ENCODE data around the gene ETV6. TPM values are rescaled to one million over a fixed set of nuclear protein-coding genes. Genes with fewer than 3 reads are reported as not detected.

ETV6 gene
- total RNA-seq, 2 donors from 2014 or later = 41.4 to 58.4 TPM

GRCh38 chr12:11798856-11799501 lies 149.5 kb downstream of the ETV6 start:
- Histone ChIP-seq H3K4me3 (no peak overlapping the region), H3K36me3 (no peaks in the 10 kb centered on the region), H3K27ac (peak overlapping the region; percentile 83 to 88), H3K4me1 (ENCODE audit: control insufficient read depth in 1 of 2, low read depth in 2 of 2) (peaks cover 47 to 52% of the 10 kb centered on the region in 2 donors), H3K9me3 (no peaks in the 10 kb centered on the region), H3K27me3 (replicated peaks; ENCODE audit: insufficient read depth) (no peaks in the 10 kb centered on the region)
- no peak for DNase-seq (ENCODE audit: low spot score)
- TF ChIP-seq CTCF (IDR thresholded peaks at IDR 0.05) = no peak
- ATAC-seq (ENCODE audit: insufficient number of reproducible peaks, low FRiP score, low read depth) = no peak

GRCh38 chr12:11799502-11799873 lies 150.0 kb downstream of the ETV6 start:
- Histone ChIP-seq H3K36me3 (no peaks in the 10 kb centered on the region), H3K27ac (peak overlapping the region; percentile 83 to 88), H3K9me3 (no peaks in the 10 kb centered on the region), H3K4me1 (ENCODE audit: control insufficient read depth in 1 of 2, low read depth in 2 of 2) (peaks cover 43 to 47% of the 10 kb centered on the region in 2 donors), H3K27me3 (replicated peaks; ENCODE audit: insufficient read depth) (no peaks in the 10 kb centered on the region), H3K4me3 (no peak overlapping the region)
- no peak for ATAC-seq (ENCODE audit: insufficient number of reproducible peaks, low FRiP score, low read depth)
- DNase-seq (ENCODE audit: low spot score) = no peak
- no peak for TF ChIP-seq CTCF (IDR thresholded peaks at IDR 0.05)

GRCh38 chr12:11801643-11802042 lies 152.2 kb downstream of the ETV6 start:
- no peak overlapping the region for H3K4me3 ChIP-seq
- TF ChIP-seq CTCF (IDR thresholded peaks at IDR 0.05) = no peak
- peak overlapping the region in 1 of 2 donors; percentile 23 for H3K27ac ChIP-seq
- no peak for DNase-seq (ENCODE audit: low spot score)
- peaks cover 25 to 26% of the 10 kb centered on the region in 2 donors for H3K4me1 ChIP-seq (ENCODE audit: control insufficient read depth in 1 of 2, low read depth in 2 of 2)
- H3K36me3 ChIP-seq = no peaks in the 10 kb centered on the region
- no peak for ATAC-seq (ENCODE audit: insufficient number of reproducible peaks, low FRiP score, low read depth)
- H3K9me3 ChIP-seq = no peaks in the 10 kb centered on the region
- no peaks in the 10 kb centered on the region for H3K27me3 ChIP-seq (replicated peaks; ENCODE audit: insufficient read depth)

GRCh38 chr12:11804130-11804529 lies 154.7 kb downstream of the ETV6 start:
- no peak for TF ChIP-seq CTCF (IDR thresholded peaks at IDR 0.05)
- Histone ChIP-seq H3K4me3 (no peak overlapping the region), H3K27ac (no peak overlapping the region), H3K9me3 (no peaks in the 10 kb centered on the region), H3K27me3 (replicated peaks; ENCODE audit: insufficient read depth) (no peaks in the 10 kb centered on the region), H3K4me1 (ENCODE audit: control insufficient read depth in 1 of 2, low read depth in 2 of 2) (peaks cover under 1% of the 10 kb centered on the region in 2 donors), H3K36me3 (no peaks in the 10 kb centered on the region)
- ATAC-seq (ENCODE audit: insufficient number of reproducible peaks, low FRiP score, low read depth) (no peak), DNase-seq (ENCODE audit: low spot score) (no peak)

GRCh38 chr12:11805043-11805442 lies 155.6 kb downstream of the ETV6 start:
- no peak overlapping the region for H3K4me3 ChIP-seq
- DNase-seq (ENCODE audit: low spot score) (no peak), ATAC-seq (ENCODE audit: insufficient number of reproducible peaks, low FRiP score, low read depth) (no peak)
- H3K36me3 ChIP-seq = no peaks in the 10 kb centered on the region
- no peak for TF ChIP-seq CTCF (IDR thresholded peaks at IDR 0.05)
- H3K9me3 ChIP-seq = no peaks in the 10 kb centered on the region
- no peak overlapping the region for H3K27ac ChIP-seq
- H3K27me3 ChIP-seq (replicated peaks; ENCODE audit: insufficient read depth) = no peaks in the 10 kb centered on the region
- H3K4me1 ChIP-seq (ENCODE audit: control insufficient read depth in 1 of 2, low read depth in 2 of 2) = no peaks in the 10 kb centered on the region
